ENCODE data around the gene ARHGAP27. TPM values are rescaled to one million over a fixed set of nuclear protein-coding genes. Genes with fewer than 3 reads are reported as not detected.
A peak's percentile ranks its signal among the peaks of the same experiment; 100 is the strongest.

The ARHGAP27 gene
- total and polyA plus RNA-seq, 9 of the 15 experiments (the other 6 are each of a cell fraction or from before 2014, with no cell fraction given), result 0.04 to 4.6 (median 2.1) TPM

- 0 out of 4 replicates have a peak, but pooled peaks of 1 of the 2 experiments have one; percentile 33 for TF ChIP-seq ZNF318 (IDR thresholded peaks at IDR 0.05; ENCODE audit: borderline replicate concordance in 1 of 2, low read depth in 1 of 2)
- peak; percentile 65; the same call in 1 of the 2 replicates for TF ChIP-seq TEAD4 (IDR thresholded peaks at IDR 0.05; ENCODE audit: low read length)
- no peak for TF ChIP-seq TEAD4 (CRISPR knock-in tag; IDR thresholded peaks at IDR 0.05; ENCODE audit: borderline replicate concordance)
- no peak for TF ChIP-seq RB1 (IDR thresholded peaks at IDR 0.05; ENCODE audit: low read depth)
- no peak for TF ChIP-seq ZNF561 (CRISPR knock-in tag; conservative IDR thresholded peaks at IDR 0.05)
- TF ChIP-seq SPI1 (IDR thresholded peaks at IDR 0.05; ENCODE audit: borderline replicate concordance, low read depth, low read length), result peak; percentile 99
- TF ChIP-seq POLR3G (IDR thresholded peaks at IDR 0.05; ENCODE audit: extremely low read depth, insufficient read length, insufficient replicate concordance), result no peak
- no peak for TF ChIP-seq MED1 (CRISPR knock-in tag; IDR thresholded peaks at IDR 0.05; ENCODE audit: borderline replicate concordance)
- TF ChIP-seq CREBBP (IDR thresholded peaks at IDR 0.05; ENCODE audit: low read depth, low read length), result no peak
- peak; percentile 64 for TF ChIP-seq CBFA2T3 (IDR thresholded peaks at IDR 0.05)
- TF ChIP-seq RUNX1 (IDR thresholded peaks at IDR 0.05; ENCODE audit: low read depth), result no peak
- TF ChIP-seq KLF10 (CRISPR knock-in tag; IDR thresholded peaks at IDR 0.05), result no peak
- TF ChIP-seq RAD21 (CRISPR knock-in tag; conservative IDR thresholded peaks at IDR 0.05 in 1 of 2, IDR thresholded peaks at IDR 0.05 in 1 of 2), result 0 out of 4 replicates have a peak, but pooled peaks of 1 of the 2 experiments have one; percentile 14
- TF ChIP-seq THAP7 (CRISPR knock-in tag; IDR thresholded peaks at IDR 0.05), result no peak
- peak; percentile 65 for TF ChIP-seq TCF3 (CRISPR knock-in tag; IDR thresholded peaks at IDR 0.05)
- peak; percentile 99 for TF ChIP-seq ZNF24 (IDR thresholded peaks at IDR 0.05)
Observed at GRCh38 chr17:45384047-45384788, 48.5 kb downstream of the ARHGAP27 start (continued).
